Stomach (tissue), 4 donors: ENCODE measurements around the gene HHIPL1.

ENCODE experiments used
- EP300 ChIP-seq: sonication (generic); formaldehyde crosslinking; IDR thresholded peaks from one replicate; pipeline ENCODE4 v1.6.1; 2017; ENCODE audit warnings: antibody characterized with exemption
- POLR2A ChIP-seq, 4 donors: fragments of 450-650 bp; IDR thresholded peaks; one replicate each; pipeline ENCODE4 v1.6.1; 2016; ENCODE audit warnings: antibody characterized with exemption in 4 of 4, control low read depth in 2 of 4, mild to moderate bottlenecking in 1 of 4, moderate library complexity in 1 of 4
- POLR2AphosphoS5 ChIP-seq, 3 donors: sonication (generic); formaldehyde crosslinking; IDR thresholded peaks; one replicate each; pipeline ENCODE4 v1.6.1; 2016; ENCODE audit warnings: antibody characterized with exemption in 3 of 3
- TF ChIP-seq, protein P1 (sequence below), 7 experiments: fragments of 450-650 bp in 4 of 7; fragments of 200-600 bp in 3 of 7; sonication (generic) in 3 of 7; IDR thresholded peaks; one replicate each; pipeline ENCODE4 v1.5.1; 2016 to 2019; ENCODE audit warnings: antibody characterized with exemption in 7 of 7, control low read depth in 2 of 7, mild to moderate bottlenecking in 1 of 7

DNA sequence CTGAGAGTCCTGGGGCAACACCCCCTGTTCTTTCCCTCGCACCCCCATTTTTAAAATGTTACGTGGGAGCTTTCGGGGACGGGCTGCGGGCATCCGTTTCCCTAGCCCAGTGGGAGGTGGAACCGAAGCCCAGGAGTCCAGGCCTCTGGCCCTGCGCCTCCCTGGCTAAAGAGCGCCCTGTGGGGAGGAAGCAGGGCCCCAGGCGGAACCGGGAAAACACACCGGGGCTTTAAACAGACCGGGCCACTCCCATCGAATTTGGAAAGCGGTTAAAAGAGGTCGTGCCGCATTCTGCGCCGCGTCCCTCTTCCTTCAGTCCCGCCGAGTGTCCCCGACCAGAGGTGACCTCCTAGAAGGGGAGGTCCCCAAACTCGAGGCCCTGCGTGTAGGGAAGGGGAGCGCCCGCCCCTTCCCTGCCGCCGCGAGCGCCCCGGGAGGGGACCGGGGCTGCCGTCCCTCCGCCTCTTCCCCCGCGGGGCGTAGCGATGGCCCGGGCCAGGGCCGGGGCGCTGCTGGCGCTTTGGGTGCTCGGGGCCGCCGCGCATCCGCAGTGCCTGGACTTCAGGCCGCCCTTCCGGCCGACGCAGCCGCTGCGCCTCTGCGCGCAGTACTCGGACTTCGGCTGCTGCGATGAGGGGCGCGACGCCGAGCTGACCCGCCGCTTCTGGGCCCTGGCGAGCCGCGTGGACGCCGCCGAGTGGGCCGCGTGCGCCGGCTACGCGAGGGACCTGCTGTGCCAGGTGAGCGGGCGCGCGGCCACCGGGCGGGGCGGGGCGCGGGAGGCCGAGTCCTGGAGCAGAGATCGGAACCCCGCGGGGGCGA lies at the start of gene HHIPL1:
- TF ChIP-seq, protein P1, sequence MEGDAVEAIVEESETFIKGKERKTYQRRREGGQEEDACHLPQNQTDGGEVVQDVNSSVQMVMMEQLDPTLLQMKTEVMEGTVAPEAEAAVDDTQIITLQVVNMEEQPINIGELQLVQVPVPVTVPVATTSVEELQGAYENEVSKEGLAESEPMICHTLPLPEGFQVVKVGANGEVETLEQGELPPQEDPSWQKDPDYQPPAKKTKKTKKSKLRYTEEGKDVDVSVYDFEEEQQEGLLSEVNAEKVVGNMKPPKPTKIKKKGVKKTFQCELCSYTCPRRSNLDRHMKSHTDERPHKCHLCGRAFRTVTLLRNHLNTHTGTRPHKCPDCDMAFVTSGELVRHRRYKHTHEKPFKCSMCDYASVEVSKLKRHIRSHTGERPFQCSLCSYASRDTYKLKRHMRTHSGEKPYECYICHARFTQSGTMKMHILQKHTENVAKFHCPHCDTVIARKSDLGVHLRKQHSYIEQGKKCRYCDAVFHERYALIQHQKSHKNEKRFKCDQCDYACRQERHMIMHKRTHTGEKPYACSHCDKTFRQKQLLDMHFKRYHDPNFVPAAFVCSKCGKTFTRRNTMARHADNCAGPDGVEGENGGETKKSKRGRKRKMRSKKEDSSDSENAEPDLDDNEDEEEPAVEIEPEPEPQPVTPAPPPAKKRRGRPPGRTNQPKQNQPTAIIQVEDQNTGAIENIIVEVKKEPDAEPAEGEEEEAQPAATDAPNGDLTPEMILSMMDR (IDR thresholded peaks at IDR 0.05) = no peak
- TF ChIP-seq POLR2AphosphoS5 (IDR thresholded peaks at IDR 0.05) (no peak), POLR2A (IDR thresholded peaks at IDR 0.05) (no peak), EP300 (no peak)
